ENCODE results near the gene STARD7. TPM values are rescaled to one million over a fixed set of nuclear protein-coding genes. Genes with fewer than 3 reads are reported as not detected.
"Not testable (repeated sequence)": the region's sequence is repeated elsewhere in the genome, so short reads cannot be mapped to it uniquely, and the experiment has no call there.

The STARD7 gene
- total and polyA plus RNA-seq, 2 experiments from 2014 or later: 72.2 to 222 TPM

GRCh38 chr2:96225016-96225533, 16.4 kb upstream of the STARD7 start:
- Histone ChIP-seq H3K4me1 (ENCODE audit: insufficient read depth) (no peaks in the 10 kb centered on the region), H3K9me2 (ENCODE audit: insufficient read depth) (no peaks in the 10 kb centered on the region), H3K4me2 (no peak overlapping the region), H3K36me3 (ENCODE audit: insufficient read depth) (no peaks in the 10 kb centered on the region), H3K27ac (ENCODE audit: low read depth) (no peak overlapping the region), H3K79me2 (replicated peaks; ENCODE audit: insufficient read depth) (no peaks in the 10 kb centered on the region), H2AFZ (no peak overlapping the region), H4K20me1 (replicated peaks; ENCODE audit: insufficient read depth) (no peaks in the 10 kb centered on the region), H3K27me3 (ENCODE audit: insufficient read depth) (no peaks in the 10 kb centered on the region), H3F3A (replicated peaks; ENCODE audit: low read depth) (no peaks in the 10 kb centered on the region), H3K4me3 (no peak overlapping the region)
- no peaks in the 10 kb centered on the region for H3K36me3 Mint-ChIP-seq (ENCODE audit: low read depth)
- no peaks in the 10 kb centered on the region for H3K27me3 Mint-ChIP-seq (ENCODE audit: insufficient read depth, low read depth, poor library complexity)
- no peaks in the 10 kb centered on the region for H3K9me3 Mint-ChIP-seq
- DNase-seq (ENCODE audit: low spot score) (no peak), ATAC-seq (no peak)
- H3K27ac Mint-ChIP-seq: no peak overlapping the region
- H3K4me3 Mint-ChIP-seq: no peak overlapping the region
- H3K4me1 Mint-ChIP-seq: peaks cover 13% of the 10 kb centered on the region
- TF ChIP-seq NANOG (IDR thresholded peaks at IDR 0.05; ENCODE audit: borderline replicate concordance) (no peak), CTCF (conservative IDR thresholded peaks at IDR 0.05; ENCODE audit: low read depth in 2 of 2) (no peak), STAT1 (IDR thresholded peaks at IDR 0.05; ENCODE audit: unreplicated experiment) (no peak), ETS1 (IDR thresholded peaks at IDR 0.05) (no peak), REST (IDR thresholded peaks at IDR 0.05; ENCODE audit: unreplicated experiment) (no peak), POLR2AphosphoS5 (IDR thresholded peaks at IDR 0.05; ENCODE audit: low read depth) (no peak), CREB1 (CRISPR knock-in tag; IDR thresholded peaks at IDR 0.05; ENCODE audit: low read depth) (no peak)

GRCh38 chr2:96221106-96221505, 12.5 kb upstream of the STARD7 start:
- H3K27me3 Mint-ChIP-seq (ENCODE audit: insufficient read depth, low read depth, poor library complexity); H3K36me3 Mint-ChIP-seq (ENCODE audit: low read depth); H3K4me1 ChIP-seq (ENCODE audit: insufficient read depth); H3K79me2 ChIP-seq (replicated peaks; ENCODE audit: insufficient read depth); DNase-seq (ENCODE audit: low spot score); H3K27ac ChIP-seq (ENCODE audit: low read depth); H3K27me3 ChIP-seq (ENCODE audit: insufficient read depth); H3K4me3 Mint-ChIP-seq; H2AFZ ChIP-seq; H3K36me3 ChIP-seq (ENCODE audit: insufficient read depth); H3K9me2 ChIP-seq (ENCODE audit: insufficient read depth); H3K4me3 ChIP-seq; H3K27ac Mint-ChIP-seq; ATAC-seq; H3K4me2 ChIP-seq; H3F3A ChIP-seq (replicated peaks; ENCODE audit: low read depth); H3K9me3 Mint-ChIP-seq; H4K20me1 ChIP-seq (replicated peaks; ENCODE audit: insufficient read depth): not testable (repeated sequence)
- peaks cover 19% of the 10 kb centered on the region for H3K4me1 Mint-ChIP-seq

- H4K20me1 ChIP-seq (replicated peaks; ENCODE audit: insufficient read depth); ATAC-seq; H2AFZ ChIP-seq; H3K36me3 Mint-ChIP-seq (ENCODE audit: low read depth); H3K27ac ChIP-seq (ENCODE audit: low read depth); H3K4me3 Mint-ChIP-seq; H3K79me2 ChIP-seq (replicated peaks; ENCODE audit: insufficient read depth); H3K36me3 ChIP-seq (ENCODE audit: insufficient read depth); DNase-seq (ENCODE audit: low spot score); H3K9me2 ChIP-seq (ENCODE audit: insufficient read depth); H3K4me3 ChIP-seq; H3K4me2 ChIP-seq; H3K27ac Mint-ChIP-seq; H3K27me3 ChIP-seq (ENCODE audit: insufficient read depth); H3K4me1 ChIP-seq (ENCODE audit: insufficient read depth); H3K9me3 Mint-ChIP-seq; H3F3A ChIP-seq (replicated peaks; ENCODE audit: low read depth); H3K27me3 Mint-ChIP-seq (ENCODE audit: insufficient read depth, low read depth, poor library complexity): not testable (repeated sequence)
- H3K4me1 Mint-ChIP-seq: peaks cover 19% of the 10 kb centered on the region
These were observed 11.3 kb upstream of the STARD7 start for GRCh38 chr2:96219959-96220358.
